Fibroblast of skin of left biceps (primary cell): Measurements from ENCODE around the gene AP1S2.
"Not testable (repeated sequence)": the region's sequence is repeated elsewhere in the genome, so short reads cannot be mapped to it uniquely, and the experiment has no call there.

Experiments
- DNase-seq, 2 experiments: peaks; one replicate each; pipeline ENCODE4 v3.0.0-alpha.2; 2013; ENCODE audit warnings: low read depth in 2 of 2

Gene AP1S2

DNA sequence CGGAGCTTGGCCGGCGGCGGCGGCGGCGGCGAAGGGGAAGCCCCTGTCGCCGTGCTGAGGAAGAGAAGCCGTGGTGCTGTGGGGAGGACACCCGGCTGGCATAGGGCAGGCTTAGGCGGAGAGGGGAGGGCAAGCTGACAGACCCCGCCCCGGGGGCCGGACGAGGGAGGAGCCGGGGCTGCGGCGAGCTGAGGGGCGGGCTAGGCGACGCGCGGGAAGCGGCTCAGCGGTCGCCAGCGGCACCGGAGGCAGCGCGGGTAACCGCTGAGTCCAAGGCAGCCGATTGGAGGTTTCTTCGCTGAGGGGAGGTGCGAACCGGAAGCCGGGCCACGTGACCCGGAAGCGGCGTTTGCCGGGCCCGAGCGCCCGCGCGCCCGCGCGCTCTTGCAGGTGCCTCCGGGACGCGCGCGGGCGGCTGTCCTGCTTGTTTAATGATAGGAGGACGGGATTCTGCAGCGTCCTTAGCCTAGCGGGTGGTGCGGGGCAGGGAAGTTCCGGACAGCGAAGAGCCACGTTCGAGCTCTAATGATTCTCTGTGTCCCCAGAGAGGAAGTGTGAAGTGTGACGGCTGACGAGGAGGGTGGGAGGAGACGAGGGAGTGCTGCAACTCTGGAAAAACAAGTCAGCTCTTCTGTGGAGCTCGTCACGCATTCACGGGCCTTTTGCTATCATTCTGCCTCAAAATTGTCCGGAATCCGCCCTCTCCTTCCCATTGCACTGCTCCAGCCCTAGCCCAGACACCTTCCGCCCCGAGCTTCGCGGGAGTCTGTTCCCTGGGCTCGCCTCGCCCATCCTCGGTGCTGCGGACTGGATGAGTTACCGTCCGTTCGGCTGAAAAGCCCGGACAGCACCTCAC lies at the start of gene AP1S2:
AP1S2 (minus strand) TSS at position 102 of the 856 bp plus-strand sequence. CDS start 2,289 bp downstream, outside the sequence.
- peak; percentile 69 to 77 for DNase-seq

DNA sequence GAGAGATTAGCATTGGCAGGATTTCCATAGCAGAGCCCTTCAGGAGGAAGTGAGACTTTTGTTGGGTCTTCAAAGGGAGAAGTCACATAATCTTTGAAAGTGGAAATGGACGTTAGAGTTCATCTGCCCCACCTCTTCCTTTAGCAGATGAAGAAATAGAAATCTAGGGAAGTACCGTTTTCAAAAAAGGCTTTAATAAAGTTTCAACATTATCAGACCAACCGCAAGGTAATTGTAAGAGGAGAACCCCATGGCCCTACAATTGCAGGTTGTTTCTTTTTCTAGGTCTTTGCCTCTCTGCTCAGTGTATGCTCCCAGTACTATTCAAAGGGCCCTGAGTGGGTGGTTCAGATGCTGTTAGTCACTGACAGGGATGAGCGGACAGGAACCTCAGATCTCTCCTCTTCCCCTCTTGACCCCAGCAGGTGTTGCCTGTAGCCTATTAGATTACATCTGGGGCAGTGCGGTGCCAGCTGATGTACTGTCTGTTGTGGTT lies 48.6 kb upstream of the AP1S2 start:
- no peak for DNase-seq

DNA sequence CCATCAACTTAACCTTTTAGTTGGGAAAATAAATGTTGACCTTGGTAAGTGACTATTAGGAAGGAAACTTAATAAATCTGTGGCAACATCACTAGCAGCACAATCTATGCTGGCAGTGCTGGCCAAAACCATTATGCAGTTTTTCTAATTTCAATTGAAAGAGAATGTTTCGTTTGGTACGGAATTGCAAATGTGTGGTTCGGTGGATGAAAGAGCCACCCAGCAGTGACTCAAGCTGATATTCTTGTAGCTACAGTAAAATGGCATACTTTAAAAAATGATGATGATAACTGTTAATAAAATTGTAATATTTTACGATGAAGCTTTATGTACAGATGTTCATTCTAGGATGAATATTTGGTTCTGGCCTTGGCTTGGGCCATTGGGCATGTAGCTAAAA lies 40.7 kb upstream of the AP1S2 start:
- DNase-seq: no peak

DNA sequence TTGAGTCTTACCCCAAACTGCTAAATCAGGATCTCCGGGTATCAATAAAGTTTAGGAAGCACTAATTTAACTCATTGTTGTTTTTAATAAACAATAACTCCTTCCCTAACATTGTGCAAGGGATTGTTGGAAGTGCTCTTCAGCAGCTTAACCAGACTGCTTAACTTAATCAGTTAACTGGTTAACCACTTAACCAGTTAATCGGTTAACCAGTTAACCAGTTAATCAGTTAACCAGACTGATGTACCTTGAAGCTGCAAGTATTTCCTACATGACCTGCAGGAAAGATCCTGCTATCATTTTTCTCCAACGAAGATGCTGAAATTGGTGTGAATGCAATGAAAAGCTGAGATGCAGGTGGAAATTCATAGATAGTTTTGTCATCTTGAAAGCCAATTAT lies 40.1 kb upstream of the AP1S2 start:
- no peak for DNase-seq

DNA sequence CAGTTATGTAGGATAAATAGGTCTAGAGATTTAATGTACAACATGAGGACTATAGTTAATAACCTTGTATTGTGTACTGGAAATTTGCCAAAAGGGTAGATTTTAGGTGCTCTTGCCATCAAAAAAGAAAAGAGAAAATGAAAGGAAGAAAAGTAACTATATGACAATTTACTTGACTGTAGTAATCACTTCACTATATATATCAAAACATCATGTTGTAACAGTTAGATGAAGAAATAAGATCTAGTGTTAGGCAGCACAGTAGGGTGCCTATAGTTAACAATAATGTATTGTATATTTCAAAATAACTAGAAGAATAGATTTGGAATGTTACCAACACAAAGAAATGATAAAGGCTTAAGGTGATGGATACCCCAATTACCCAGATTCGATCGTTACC lies 35.9 kb upstream of the AP1S2 start:
- DNase-seq: no peak

DNA sequence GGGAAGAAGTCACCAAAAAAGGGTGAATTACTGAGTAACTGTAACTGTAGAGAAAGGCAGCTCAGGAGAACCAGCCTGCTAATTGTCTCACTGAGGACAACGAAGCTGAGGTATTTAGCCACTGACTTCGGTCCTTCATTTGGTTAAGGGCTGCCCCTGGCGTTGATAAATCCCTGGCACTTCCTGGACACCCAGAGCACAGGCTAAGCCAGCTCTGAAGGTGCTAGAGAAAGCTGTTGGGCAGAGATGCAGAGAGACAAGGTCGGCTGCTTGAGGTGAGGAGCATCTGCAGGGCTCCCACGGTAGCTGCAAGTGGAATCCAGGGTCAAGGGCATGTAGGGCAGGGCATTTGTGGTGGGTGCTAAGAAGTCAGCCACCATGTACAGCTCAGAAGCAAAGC lies 33.4 kb upstream of the AP1S2 start:
- no peak for DNase-seq

DNA sequence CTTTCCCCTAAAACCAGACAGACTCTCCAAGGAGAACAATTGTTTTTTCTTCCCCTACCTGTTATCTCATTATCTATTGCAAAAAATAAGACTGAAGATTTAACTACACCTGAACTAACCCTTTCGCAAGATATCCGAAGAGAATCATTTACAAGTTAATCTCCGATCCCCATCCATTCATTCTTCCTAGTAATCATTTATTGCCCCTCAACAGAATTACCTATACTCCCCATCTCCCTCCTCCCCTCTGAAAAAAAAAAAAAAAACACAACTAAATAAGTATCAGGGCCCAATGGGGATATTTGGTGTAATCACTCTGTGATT lies 28.9 kb upstream of the AP1S2 start:
- no peak for DNase-seq

DNA sequence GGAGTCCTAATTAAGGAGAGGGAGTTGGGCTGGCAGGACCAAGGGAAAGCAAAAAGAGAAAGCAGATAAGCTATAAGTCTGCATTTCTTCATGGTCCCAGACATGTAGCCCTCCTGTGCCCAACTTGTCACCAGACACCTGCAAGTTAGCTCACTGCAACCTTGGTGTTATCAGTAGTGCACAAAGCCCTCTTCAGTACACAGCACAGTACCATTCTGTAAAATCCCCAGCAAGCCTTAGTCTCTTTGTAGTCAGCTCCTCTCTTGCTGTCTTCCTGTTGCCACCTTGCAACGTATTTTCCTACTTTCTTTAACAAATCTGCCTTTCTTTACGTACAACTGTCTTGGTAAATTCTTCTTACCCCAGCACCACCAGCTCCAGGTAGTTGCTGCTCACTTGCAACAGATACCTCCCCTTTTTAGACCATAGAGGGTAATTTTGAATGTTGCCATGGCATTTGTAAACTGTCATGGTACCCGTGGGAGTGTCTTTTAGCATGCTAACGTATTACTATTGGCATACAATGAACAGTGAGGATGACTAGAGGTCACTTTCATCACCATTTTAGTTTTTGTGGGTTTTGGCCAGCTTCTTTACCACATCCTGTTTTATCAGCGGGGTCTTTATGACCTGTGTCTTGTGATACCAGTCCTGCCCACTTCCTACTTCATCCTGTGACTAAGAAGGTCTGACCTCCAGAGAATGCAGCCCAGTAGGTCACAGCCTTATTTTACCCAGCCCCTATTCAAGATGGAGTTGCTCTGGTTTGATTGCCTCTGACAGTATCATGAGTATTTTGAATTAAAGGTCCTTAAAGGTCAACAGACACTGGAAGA lies 28.3 kb upstream of the AP1S2 start:
- DNase-seq: no peak

DNA sequence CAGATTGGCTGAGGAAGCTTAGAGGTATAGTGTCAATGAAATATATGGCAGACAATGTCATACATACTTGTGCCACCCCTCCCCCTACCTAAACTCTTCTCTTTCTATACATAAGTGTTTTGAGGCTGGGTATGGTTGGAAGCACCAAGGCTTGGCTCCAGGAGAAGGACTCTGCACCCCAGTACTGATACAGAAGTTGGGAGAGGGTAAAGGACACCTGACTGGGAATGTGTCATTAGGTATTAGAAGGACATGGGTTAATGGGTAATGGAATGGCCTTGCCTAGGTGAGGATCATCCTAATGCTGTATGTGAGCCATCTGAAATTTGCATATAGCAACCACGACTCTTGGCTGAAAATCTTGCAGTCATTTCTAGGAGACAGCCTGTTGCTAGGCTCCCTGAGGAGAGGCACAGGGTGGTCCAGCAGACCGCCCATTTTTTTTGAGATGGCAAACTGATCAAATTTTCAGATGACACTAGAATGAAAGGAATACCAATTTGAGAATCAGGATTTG lies 26.8 kb upstream of the AP1S2 start:
- DNase-seq: no peak

DNA sequence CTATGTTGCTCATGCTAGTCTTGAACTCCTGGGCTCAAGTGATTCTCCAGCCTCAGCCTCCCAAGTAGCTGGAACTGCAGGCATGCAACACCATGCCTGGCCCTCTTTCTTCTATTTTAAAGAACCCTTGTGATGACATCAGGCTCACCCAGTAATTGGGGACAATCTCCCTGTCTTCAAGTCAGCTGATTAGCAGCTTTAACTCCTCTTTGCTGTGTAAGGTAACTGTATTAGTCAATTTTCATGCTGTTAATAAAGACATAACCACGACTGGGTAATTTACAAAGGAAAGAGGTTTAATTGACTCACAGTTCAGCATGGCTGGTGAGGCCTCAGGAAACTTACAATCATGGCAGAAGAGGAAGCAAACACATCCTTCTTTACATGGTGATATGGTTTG lies 23.3 kb upstream of the AP1S2 start:
- DNase-seq: not testable (repeated sequence)

DNA sequence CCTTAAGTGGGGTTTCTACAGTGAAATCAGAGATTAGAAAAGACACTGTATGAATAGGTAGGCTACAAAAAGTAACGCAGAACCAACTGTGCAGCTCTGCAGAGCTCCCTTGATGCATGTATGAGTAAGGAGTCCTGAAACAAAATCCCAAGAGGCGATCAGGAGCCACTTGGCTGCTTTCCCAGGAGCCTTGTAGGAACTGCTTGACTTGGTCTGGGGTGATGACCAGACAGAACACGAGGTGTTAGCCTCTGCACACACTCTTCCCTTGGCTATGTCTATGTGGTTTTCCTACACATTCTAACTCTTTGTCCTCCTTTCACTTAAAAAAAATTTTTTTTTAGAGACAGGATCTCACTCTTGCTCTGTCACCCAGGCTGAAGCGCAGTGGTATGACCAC lies 22.8 kb upstream of the AP1S2 start:
- no peak for DNase-seq

DNA sequence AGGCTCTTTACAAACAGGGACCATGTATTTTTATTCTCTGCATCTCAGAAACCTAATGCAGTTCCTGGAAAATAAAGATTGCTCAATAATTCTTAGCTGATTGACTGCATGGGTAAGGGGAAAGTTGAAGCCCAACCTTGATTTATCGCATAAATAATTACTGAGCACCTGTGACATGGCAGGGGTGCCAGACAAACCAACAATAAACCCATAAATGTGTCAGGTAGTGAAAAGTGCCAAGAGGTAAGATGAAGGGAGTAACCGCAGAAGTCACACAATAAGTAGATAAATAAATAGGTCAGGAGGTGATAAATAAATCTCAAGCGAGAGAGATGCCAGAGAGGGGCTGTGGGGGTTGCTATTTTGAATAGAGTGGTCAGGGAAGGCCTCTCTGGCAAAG lies 20.1 kb upstream of the AP1S2 start:
- DNase-seq: no peak

DNA sequence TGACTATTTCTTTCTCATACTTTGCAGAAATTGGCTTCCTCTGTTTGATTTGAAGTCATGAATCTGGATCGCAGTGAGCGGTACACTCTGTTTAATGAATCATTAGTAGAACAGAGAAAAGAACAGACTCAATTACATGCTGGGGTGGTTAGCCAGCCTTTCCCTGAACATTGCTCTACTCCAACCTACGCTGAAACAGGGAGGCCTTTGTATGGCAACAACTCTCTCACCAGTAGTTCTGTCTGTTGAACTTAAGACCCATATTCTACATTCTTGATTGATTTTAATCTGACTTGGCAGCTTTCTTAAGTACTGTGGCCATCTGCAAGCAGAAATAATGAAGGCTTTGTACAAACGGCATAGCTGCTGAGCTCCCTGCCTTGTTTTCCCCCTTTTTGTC lies 19.0 kb upstream of the AP1S2 start:
- no peak for DNase-seq

DNA sequence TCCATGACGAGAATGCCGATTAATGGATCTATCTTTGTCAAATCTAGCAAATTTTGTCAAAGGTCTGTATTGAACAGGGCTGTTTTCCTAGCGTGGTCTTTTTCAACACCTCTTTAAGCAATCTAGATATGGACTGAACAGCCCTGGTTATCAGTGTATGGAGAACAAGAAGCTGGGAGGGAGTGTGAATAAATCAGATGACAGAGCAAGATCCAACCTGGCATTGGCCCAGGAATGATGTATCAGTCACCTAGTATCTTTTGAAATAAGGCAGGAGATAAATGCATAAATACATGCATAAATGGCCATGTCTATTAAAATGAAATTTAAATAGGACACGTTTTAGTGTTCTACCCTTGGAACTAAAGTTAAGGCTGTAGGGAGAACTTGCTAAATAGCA lies 15.7 kb upstream of the AP1S2 start:
- DNase-seq: no peak

DNA sequence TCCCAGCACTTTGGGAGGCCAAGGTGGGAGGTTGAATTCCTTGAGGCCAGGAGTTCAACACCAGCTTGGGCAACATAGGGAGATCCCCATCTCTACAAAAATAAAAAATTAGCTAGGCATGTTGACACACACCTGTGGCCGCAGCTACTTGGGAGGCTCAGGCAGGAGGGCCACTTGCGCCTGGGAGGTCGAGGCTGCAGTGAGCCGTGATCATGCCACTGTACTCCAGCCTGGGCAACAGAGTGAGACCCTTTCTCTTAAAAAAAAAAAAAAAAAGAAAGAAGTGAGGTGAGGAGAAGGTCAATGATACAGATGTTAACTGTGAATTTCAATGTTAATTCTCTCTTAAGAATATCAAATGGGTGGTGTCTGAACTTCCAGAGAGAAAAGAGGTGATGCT lies 15.1 kb upstream of the AP1S2 start:
- DNase-seq: no peak

DNA sequence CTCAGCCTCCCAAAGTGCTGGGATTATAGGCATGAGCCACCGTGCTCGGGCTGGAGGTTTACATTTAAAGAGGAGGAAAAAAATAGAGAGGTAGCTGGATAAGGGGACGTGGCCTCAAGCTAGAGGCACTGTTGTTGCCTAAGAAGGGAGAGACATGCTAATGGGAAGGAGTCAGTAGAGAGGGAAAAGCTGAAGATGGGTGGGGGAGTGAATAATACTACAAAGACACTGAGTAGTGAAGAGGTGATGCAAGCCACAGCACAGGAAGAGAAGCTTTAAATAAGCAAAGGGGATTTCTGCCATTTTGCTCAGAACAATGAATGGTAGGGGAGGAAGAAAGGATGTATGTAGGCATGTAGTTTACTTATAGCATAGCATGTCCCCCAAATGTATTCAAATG lies 11.5 kb upstream of the AP1S2 start:
- DNase-seq: no peak

DNA sequence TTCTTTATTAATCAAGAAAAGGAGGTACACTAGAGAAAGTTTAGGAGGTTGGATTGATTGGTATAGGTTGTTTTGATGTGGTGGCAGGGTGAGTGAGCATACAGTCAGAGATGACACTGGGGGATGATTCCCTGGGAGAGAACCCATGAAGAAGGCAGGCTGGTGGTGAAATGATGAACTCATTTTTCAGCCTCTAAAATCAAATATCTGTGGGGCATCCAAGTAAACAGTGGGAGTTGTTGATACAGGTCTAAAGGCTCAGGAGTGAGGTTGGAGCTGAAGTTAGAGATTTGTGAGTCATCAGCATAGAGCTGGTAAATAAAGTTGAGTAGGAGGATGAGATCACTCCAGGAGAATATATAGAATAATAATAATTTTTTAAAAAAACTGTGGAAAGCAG lies 10.0 kb upstream of the AP1S2 start:
- DNase-seq: no peak

DNA sequence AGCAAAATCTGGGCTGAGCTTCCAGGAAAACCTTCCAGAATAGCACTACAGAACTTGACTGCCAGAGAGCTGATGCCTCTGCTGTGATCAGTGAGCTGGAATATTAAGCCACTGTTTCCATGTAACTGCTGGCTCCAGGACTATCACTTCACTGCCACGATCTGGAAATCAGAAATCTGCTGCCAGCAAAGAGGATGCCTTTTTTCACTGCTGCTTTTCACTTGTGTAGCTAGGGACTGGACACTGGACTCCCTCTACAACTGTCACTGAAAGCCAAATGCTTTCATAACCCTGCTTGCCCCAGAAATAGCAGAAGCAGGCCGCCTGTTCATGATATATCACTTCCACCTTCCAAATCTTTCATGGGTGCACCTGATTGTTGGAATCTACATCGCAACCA lies 9.4 kb upstream of the AP1S2 start:
- no peak for DNase-seq

DNA sequence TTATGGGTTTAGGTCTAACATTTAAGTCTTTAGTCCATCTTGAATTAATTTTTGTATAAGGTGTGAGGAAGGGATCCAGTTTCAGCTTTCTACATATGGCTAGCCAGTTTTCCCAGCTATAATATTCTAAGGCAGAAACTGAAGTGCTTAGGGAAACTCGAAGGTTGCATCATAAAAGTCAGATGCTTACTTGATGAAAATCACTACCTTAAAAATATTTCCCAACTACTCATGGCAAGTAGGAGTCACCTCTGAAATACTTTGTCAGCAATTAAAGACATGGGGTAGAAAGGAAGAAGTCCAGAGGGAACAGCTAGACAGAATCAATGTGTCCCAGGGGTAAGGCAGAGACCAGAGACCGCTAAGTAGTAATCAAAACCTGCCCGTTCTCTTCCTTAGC lies 6.3 kb upstream of the AP1S2 start:
- no peak for DNase-seq

DNA sequence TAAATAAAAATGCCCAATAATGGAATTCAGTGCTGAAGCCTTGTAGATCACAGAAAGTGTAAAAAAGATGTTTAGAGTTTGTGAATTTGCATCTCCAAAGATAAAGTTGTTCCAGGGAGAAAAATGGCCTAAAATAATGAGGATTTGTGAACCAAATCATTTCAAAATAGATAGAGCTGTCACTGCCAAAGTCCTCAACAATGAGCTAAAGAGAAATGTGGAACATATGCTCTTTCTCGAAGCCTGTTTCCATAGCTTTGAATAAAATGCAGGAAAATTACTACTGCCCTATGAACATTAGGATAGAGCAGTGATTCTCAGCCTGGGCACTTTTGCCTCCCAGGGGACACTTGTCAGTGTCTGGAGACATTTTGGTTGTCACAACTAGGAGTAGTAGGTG lies 3.4 kb upstream of the AP1S2 start:
- DNase-seq: no peak

DNA sequence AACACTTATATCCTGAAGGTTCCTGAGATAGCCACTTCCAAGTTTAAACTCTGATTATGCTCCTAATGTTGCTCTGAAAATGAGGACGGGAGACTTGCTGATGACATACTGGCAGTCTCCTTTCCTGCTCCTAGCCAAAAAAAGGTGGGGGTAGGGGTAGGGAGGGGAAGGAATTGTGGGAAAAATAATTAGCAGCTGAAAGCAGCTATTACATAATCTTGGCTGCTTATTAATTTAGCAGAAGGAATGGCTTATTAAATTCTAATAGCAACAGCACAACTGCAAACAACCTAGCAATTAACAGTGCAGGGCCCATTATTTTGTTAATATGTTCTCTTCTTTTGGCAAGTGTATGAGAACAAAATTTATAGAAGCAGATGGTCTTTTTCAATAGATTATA lies 2.0 kb upstream of the AP1S2 start:
- no peak for DNase-seq

DNA sequence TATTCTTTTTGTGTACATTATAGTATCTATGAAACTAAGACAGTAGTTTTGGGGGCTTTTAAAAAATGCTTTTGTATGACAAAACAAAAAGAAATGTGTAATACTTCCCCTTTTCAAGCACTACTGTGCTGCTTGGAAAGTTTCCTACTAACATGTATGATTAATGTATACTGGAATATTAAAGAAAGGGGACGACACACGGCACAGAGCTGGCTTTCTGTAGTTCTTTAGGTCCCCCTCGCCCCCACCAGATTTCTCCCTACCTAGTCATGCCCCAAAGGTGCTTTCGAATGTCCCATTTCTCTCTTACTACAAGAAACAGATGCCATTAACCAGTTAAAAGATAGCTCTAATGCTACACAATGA lies 1.6 kb upstream of the AP1S2 start:
- DNase-seq: no peak
